Loucy (cell line): ENCODE results near the gene NPTXR.

ENCODE experiments used
- H2AFZ ChIP-seq: fragments of 200-600 bp; sonication (generic); 2 replicates; pipeline ENCODE4 v1.6.0; 2016; ENCODE audit warnings: antibody characterized with exemption, mild to moderate bottlenecking, low read length, moderate library complexity
- H3F3A ChIP-seq: fragments of 200-600 bp; 2 replicates; pipeline ENCODE4 v1.6.0; 2016; ENCODE audit warnings: antibody characterized with exemption, low read depth, mild to moderate bottlenecking
- H3K27me3 ChIP-seq: fragments of 200-600 bp; sonication (generic); 2 replicates; pipeline ENCODE4 v1.6.1; 2014; ENCODE audit warnings: low read length, mild to moderate bottlenecking; ENCODE audit not compliant: insufficient read depth, poor library complexity, severe bottlenecking
- H3K36me3 ChIP-seq: fragments of 200-600 bp; sonication (generic); 2 replicates; pipeline ENCODE4 v1.6.1; 2016; ENCODE audit warnings: low read length; ENCODE audit not compliant: insufficient read depth
- H3K4me1 ChIP-seq: fragments of 200-600 bp; sonication (generic); 2 replicates; pipeline ENCODE4 v1.5.1; 2014; ENCODE audit warnings: low read length, mild to moderate bottlenecking; ENCODE audit not compliant: insufficient read depth, poor library complexity, severe bottlenecking
- H3K4me2 ChIP-seq: fragments of 200-600 bp; sonication (generic); 2 replicates; pipeline ENCODE4 v1.6.0; 2014; ENCODE audit warnings: antibody characterized with exemption, low read length, low read depth, mild to moderate bottlenecking; ENCODE audit not compliant: poor library complexity, severe bottlenecking
- H3K4me3 ChIP-seq: fragments of 200-600 bp; sonication (generic); 2 replicates; pipeline ENCODE4 v1.5.1; 2014; ENCODE audit warnings: low read length, mild to moderate bottlenecking, mixed read lengths; ENCODE audit not compliant: poor library complexity, severe bottlenecking
- H3K79me2 ChIP-seq: fragments of 200-600 bp; sonication (generic); 2 replicates; pipeline ENCODE4 v1.6.1; 2014; ENCODE audit warnings: low read length; ENCODE audit not compliant: insufficient read depth
- H3K9ac ChIP-seq: fragments of 200-600 bp; sonication (generic); 2 replicates; pipeline ENCODE4 v1.6.0; 2014; ENCODE audit warnings: mild to moderate bottlenecking, low read depth, low read length, moderate library complexity; ENCODE audit not compliant: poor library complexity, severe bottlenecking
- H3K9me2 ChIP-seq: fragments of 200-600 bp; sonication (generic); replicated peaks from 2 replicates; pipeline ENCODE4 v1.6.1; 2016; ENCODE audit warnings: low read depth, low read length, mixed read lengths
- H3K9me3 ChIP-seq: fragments of 200-600 bp; sonication (generic); 2 replicates; pipeline ENCODE4 v1.6.1; 2014; ENCODE audit warnings: mild to moderate bottlenecking, antibody characterized with exemption, low read length, low read depth; ENCODE audit not compliant: insufficient read depth
- H4K20me1 ChIP-seq: fragments of 200-600 bp; sonication (generic); 2 replicates; pipeline ENCODE4 v1.6.0; 2014; ENCODE audit warnings: antibody characterized with exemption, low read length, mild to moderate bottlenecking; ENCODE audit not compliant: insufficient read depth, poor library complexity, severe bottlenecking
- EZH2phosphoT487 ChIP-seq: fragments of 200-600 bp; IDR thresholded peaks from 2 replicates; pipeline ENCODE4 v1.6.1; 2018; ENCODE audit warnings: antibody characterized with exemption, mild to moderate bottlenecking, moderate library complexity, borderline replicate concordance
- TF ChIP-seq, protein P1 (sequence below): fragments of 200-600 bp; sonication (generic); conservative IDR thresholded peaks from 2 replicates; pipeline ENCODE4 v1.5.1; 2014; ENCODE audit warnings: mild to moderate bottlenecking, antibody characterized with exemption, low read length

The NPTXR gene

DNA sequence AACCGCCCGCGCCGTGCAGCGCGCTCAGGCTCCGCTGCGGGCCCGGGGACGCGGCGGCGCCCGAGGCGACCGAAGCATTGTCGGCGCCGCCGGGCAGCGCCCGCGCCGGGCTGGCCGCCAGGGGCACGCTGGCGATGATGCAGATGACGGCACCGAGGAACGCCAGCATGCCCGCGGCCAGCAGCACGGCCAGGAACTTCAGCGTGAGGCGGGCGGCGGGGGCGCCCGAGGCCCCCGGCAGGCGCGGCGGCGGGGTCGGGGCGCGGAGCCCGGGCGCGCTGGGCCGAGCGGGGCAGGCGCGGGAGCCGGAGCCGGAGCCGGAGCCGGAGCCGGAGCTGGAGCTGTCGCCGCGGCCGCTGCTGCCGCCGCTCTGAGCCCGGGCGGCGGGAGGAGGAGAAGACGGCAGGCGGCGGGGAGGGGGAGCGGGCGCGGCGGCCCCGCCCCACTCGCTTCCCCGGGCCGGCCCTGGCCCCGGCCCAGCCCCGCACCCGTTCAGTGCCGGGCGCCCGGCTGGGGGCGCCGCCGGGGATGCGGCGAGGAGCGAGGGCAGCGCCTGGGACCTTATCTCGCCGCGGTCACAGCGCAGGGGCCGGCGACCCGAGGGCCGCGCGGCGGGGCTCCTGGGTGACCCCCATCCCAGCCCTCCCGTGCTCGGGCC is at the start of gene NPTXR:
Gene NPTXR, minus strand, starts transcription at position 372 of the 658 bp plus-strand sequence.
- no peaks in the 10 kb centered on the region for H4K20me1 ChIP-seq
- H3F3A ChIP-seq, result no peaks in the 10 kb centered on the region
- H3K79me2 ChIP-seq, result 0 out of 2 replicates have a peak, but pooled peaks cover 6% of the 10 kb centered on the region
- H2AFZ ChIP-seq, result peak within 1 kb of the TSS; percentile 41; the same call in 1 of the 2 replicates
- peaks cover 6% of the 10 kb centered on the region for H3K27me3 ChIP-seq
- no peaks in the 10 kb centered on the region for H3K9me3 ChIP-seq
- H3K4me2 ChIP-seq, result peak within 1 kb of the TSS; percentile 61
- peaks cover 11% of the 10 kb centered on the region for H3K4me1 ChIP-seq
- peak within 1 kb of the TSS; percentile 69 for H3K4me3 ChIP-seq
- no peaks in the 10 kb centered on the region for H3K9me2 ChIP-seq
- no peak within 1 kb of the TSS for H3K9ac ChIP-seq
- no peaks in the 10 kb centered on the region for H3K36me3 ChIP-seq
- TF ChIP-seq, protein P1, sequence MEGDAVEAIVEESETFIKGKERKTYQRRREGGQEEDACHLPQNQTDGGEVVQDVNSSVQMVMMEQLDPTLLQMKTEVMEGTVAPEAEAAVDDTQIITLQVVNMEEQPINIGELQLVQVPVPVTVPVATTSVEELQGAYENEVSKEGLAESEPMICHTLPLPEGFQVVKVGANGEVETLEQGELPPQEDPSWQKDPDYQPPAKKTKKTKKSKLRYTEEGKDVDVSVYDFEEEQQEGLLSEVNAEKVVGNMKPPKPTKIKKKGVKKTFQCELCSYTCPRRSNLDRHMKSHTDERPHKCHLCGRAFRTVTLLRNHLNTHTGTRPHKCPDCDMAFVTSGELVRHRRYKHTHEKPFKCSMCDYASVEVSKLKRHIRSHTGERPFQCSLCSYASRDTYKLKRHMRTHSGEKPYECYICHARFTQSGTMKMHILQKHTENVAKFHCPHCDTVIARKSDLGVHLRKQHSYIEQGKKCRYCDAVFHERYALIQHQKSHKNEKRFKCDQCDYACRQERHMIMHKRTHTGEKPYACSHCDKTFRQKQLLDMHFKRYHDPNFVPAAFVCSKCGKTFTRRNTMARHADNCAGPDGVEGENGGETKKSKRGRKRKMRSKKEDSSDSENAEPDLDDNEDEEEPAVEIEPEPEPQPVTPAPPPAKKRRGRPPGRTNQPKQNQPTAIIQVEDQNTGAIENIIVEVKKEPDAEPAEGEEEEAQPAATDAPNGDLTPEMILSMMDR, result no peak
- TF ChIP-seq EZH2phosphoT487, result no peak

DNA sequence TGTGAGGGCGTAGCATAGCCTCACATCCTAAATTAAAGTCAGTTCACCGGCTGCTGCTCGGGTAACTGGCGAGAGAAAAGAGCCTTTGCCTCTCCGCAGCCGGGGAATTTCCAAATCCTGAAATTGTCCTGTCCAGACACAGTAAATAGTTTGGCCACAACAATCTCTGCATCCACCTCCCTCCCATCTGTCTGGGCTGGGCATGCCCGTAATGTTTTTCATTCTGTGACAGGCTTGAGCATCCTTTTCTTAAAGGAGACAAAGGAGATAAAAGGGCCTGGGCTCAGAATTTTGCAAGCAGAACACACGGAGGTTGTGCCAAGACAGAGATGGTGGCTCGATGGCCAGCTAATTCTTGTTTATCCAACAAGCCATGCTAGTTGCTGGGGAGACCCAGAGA is 47.4 kb upstream of the NPTXR start:
- Histone ChIP-seq H3K4me1 (no peaks in the 10 kb centered on the region), H3K79me2 (no peaks in the 10 kb centered on the region), H4K20me1 (no peaks in the 10 kb centered on the region), H3F3A (no peaks in the 10 kb centered on the region), H3K4me2 (no peak overlapping the region), H3K27me3 (no peaks in the 10 kb centered on the region), H2AFZ (no peak overlapping the region), H3K4me3 (no peak overlapping the region), H3K9me3 (no peaks in the 10 kb centered on the region), H3K9ac (no peak overlapping the region), H3K9me2 (no peaks in the 10 kb centered on the region), H3K36me3 (no peaks in the 10 kb centered on the region)
- no peak for TF ChIP-seq EZH2phosphoT487
- TF ChIP-seq, protein P1, result no peak

GRCh38 chr22:38890377-38890776 is 46.5 kb upstream of the NPTXR start:
- Histone ChIP-seq H3K4me3 (no peak overlapping the region), H3K9me2 (no peaks in the 10 kb centered on the region), H3K9me3 (no peaks in the 10 kb centered on the region), H3K79me2 (no peaks in the 10 kb centered on the region), H3K27me3 (no peaks in the 10 kb centered on the region), H3K4me2 (no peak overlapping the region), H3K36me3 (no peaks in the 10 kb centered on the region), H3K4me1 (no peaks in the 10 kb centered on the region), H3F3A (no peaks in the 10 kb centered on the region), H2AFZ (no peak overlapping the region), H4K20me1 (no peaks in the 10 kb centered on the region), H3K9ac (no peak overlapping the region)
- TF ChIP-seq, protein P1, result no peak
- no peak for TF ChIP-seq EZH2phosphoT487
